Caco-2 (cell line): ENCODE data around the gene ITGB6. TPM values are rescaled to one million over a fixed set of nuclear protein-coding genes. Genes with fewer than 3 reads are reported as not detected.

ENCODE experiments used
- BruUV-seq: library from RNA; stranded (reverse); fragments of 400-500 nt; replicated peaks from 2 replicates; lab custom pipeline; 2021; lab: Mats Ljungman, UMichigan
- CTCF ChIA-PET: fragments of 300-600 bp; sonication (Branson Sonifier 250); formaldehyde crosslinking; loops from one replicate; lab custom pipeline; 2022; ENCODE audit warnings: antibody characterized with exemption; lab: Charles Lee
- POLR2A ChIA-PET: fragments of 300-600 bp; sonication (Branson Sonifier 250); formaldehyde crosslinking; loops from one replicate; lab custom pipeline; 2022; ENCODE audit warnings: antibody characterized with exemption; lab: Charles Lee
- DNase-seq, 2 experiments: peaks; one replicate each; pipeline versions ENCODE4 v3.0.0 to v3.0.0-alpha.2; 2020 to 2022
- H3K27me3 ChIP-seq: replicated peaks from 2 replicates; pipeline ENCODE4 v1.6.0; 2011; ENCODE audit warnings: low read length; ENCODE audit not compliant: control insufficient read depth, insufficient read depth
- H3K36me3 ChIP-seq: 2 replicates; pipeline ENCODE4 v1.5.1; 2011; ENCODE audit warnings: low read length; ENCODE audit not compliant: control insufficient read depth, insufficient read depth
- H3K4me1 ChIP-seq: fragments of 250-450 bp; sonication (Bioruptor Pico); 2 replicates; pipeline ENCODE4 v1.5.1; 2020; ENCODE audit warnings: mild to moderate bottlenecking
- H3K4me3 ChIP-seq: 2 replicates; pipeline ENCODE4 v1.5.1; 2011; ENCODE audit warnings: low read depth, mild to moderate bottlenecking, control low read depth, low read length
- H3K9me3 ChIP-seq: fragments of 250-450 bp; sonication (Bioruptor Pico); 2 replicates; pipeline ENCODE4 v1.5.1; 2020; ENCODE audit warnings: mild to moderate bottlenecking, moderate library complexity
- H3K27ac Mint-ChIP-seq: one replicate; pipeline ENCODE4 v1.8.0; 2022; ENCODE audit warnings: mixed read lengths; ENCODE audit not compliant: unreplicated experiment
- H3K27me3 Mint-ChIP-seq: one replicate; pipeline ENCODE4 v1.8.0; 2022; ENCODE audit warnings: mixed read lengths; ENCODE audit not compliant: insufficient read depth, unreplicated experiment
- H3K36me3 Mint-ChIP-seq: one replicate; pipeline ENCODE4 v1.8.0; 2022; ENCODE audit warnings: mild to moderate bottlenecking, mixed read lengths; ENCODE audit not compliant: insufficient read depth, unreplicated experiment
- H3K4me1 Mint-ChIP-seq: one replicate; pipeline ENCODE4 v1.8.0; 2022; ENCODE audit warnings: low read depth, mixed read lengths; ENCODE audit not compliant: unreplicated experiment
- H3K4me3 Mint-ChIP-seq: one replicate; pipeline ENCODE4 v1.8.0; 2022; ENCODE audit warnings: mild to moderate bottlenecking, moderate library complexity, mixed read lengths; ENCODE audit not compliant: unreplicated experiment
- H3K9me3 Mint-ChIP-seq: one replicate; pipeline ENCODE4 v1.8.0; 2022; ENCODE audit warnings: mixed read lengths; ENCODE audit not compliant: unreplicated experiment
- intact Hi-C: fragments of 100-400 bp; cut with micrococcal nuclease; formaldehyde crosslinking; loops from one replicate; pipeline ENCODE4 v1.10.0; 2022; ENCODE audit not compliant: unreplicated experiment
- total RNA-seq: library from RNA; stranded (reverse); gene quantifications from 2 replicates; pipeline ENCODE4 v1.2.3, GENCODE V29; 2022
- TF ChIP-seq, protein P1 (sequence below), 2 experiments: fragments of 200-600 bp in 1 of 2; IDR thresholded peaks; 1 replicate in 1 of 2; 2 replicates in 1 of 2; pipeline versions ENCODE4 v1.5.1 to v1.8.0; 2011 to 2022; ENCODE audit warnings: antibody characterized with exemption in 1 of 2, control low read depth in 1 of 2, inconsistent platforms in 1 of 2, low read depth in 1 of 2, low read length in 1 of 2, mild to moderate bottlenecking in 1 of 2, moderate library complexity in 1 of 2; ENCODE audit not compliant: insufficient read depth in 1 of 2, severe bottlenecking in 1 of 2, unreplicated experiment in 1 of 2

ITGB6 gene
- total RNA-seq, 1 experiment from 2014 or later = 1.7 TPM

DNA sequence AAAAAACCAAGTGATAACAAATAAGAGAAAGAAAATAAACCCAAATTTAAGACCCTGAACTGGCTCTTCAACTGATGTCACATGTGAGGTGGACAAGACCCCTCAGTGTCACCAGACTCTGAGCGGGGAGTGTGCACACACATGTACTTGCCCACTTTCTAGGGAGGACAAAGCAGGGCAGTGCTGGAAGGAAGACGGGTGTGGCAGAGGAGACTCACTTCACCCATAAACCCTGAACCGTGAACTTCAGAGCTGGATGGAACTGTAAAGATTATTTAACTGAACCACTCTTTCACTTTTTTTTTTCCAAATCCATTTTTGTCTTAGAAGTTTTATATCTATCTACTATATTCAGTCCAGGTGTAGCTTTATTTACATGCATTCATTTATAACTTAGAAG, 149.9 kb downstream of the ITGB6 start:
- no peak for DNase-seq
- H3K9me3 Mint-ChIP-seq = no peaks in the 10 kb centered on the region
- peaks cover 16% of the 10 kb centered on the region for H3K27me3 Mint-ChIP-seq
- BruUV-seq = no TSS peak
- intact Hi-C loops = no loop called here
- no peaks in the 10 kb centered on the region for H3K36me3 ChIP-seq
- ChIA-PET POLR2A (no interaction called here), CTCF (no interaction called here)
- no peaks in the 10 kb centered on the region for H3K27me3 ChIP-seq
- no peaks in the 10 kb centered on the region for H3K4me1 Mint-ChIP-seq
- H3K27ac Mint-ChIP-seq = no peak overlapping the region
- H3K4me1 ChIP-seq = no peaks in the 10 kb centered on the region
- H3K36me3 Mint-ChIP-seq = no peaks in the 10 kb centered on the region
- TF ChIP-seq, protein P1, sequence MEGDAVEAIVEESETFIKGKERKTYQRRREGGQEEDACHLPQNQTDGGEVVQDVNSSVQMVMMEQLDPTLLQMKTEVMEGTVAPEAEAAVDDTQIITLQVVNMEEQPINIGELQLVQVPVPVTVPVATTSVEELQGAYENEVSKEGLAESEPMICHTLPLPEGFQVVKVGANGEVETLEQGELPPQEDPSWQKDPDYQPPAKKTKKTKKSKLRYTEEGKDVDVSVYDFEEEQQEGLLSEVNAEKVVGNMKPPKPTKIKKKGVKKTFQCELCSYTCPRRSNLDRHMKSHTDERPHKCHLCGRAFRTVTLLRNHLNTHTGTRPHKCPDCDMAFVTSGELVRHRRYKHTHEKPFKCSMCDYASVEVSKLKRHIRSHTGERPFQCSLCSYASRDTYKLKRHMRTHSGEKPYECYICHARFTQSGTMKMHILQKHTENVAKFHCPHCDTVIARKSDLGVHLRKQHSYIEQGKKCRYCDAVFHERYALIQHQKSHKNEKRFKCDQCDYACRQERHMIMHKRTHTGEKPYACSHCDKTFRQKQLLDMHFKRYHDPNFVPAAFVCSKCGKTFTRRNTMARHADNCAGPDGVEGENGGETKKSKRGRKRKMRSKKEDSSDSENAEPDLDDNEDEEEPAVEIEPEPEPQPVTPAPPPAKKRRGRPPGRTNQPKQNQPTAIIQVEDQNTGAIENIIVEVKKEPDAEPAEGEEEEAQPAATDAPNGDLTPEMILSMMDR (IDR thresholded peaks at IDR 0.05; ENCODE audit: insufficient read depth in 1 of 2, low read depth in 1 of 2, low read length in 1 of 2, severe bottlenecking in 1 of 2, unreplicated experiment in 1 of 2) = no peak
- no peak overlapping the region for H3K4me3 Mint-ChIP-seq
- H3K4me3 ChIP-seq = no peak overlapping the region
- no peaks in the 10 kb centered on the region for H3K9me3 ChIP-seq

Other genes with a start within 250 kb of the ITGB6 start
- gene PLA2R1, start 137.7 kb downstream of the ITGB6 start, total RNA-seq = 0.26 and 0.39 TPM in 2 replicates